ENCODE results near the gene PMF1.

The PMF1 gene

DNA sequence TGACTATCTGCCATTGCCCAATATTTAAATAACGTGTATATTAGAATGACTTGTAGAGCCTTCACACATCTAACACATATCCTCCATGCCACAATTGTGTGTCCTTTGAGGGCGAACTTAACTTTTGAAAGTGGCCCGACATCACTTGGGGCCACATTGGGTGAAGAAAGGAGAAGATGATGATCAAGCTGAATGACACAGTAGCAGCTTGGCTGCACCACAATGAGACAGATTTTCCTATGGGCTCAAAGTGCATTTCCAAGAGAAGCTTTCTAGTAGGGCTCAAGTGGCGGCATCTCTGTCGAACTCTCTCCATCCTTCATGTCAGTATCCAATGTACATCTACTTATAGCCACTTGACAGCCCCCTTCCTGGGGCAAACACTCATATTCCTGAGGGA is 25.4 kb downstream of the PMF1 start:
- no peak for DNase-seq (ENCODE audit: low read depth)

DNA sequence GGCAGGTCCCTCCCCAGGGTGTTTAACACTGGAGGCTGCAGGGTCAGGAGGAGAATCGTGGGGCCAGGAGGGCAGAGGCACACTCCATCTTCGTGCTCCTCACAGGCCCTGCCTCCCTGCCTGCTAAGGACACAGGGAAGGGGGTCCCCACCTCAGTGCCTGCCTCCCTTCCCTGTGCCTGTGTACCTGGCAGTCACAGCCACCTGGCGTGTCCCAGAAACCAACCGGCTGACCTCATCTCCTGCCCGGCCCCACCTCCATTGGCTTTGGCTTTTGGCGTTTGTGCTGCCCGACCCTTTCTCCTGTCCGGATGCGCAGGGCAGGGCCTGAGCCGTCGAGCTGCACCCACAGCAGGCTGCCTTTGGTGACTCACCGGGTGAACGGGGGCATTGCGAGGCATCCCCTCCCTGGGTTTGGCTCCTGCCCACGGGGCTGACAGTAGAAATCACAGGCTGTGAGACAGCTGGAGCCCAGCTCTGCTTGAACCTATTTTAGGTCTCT is 28.6 kb downstream of the PMF1 start:
- DNase-seq (ENCODE audit: low read depth): no peak

DNA sequence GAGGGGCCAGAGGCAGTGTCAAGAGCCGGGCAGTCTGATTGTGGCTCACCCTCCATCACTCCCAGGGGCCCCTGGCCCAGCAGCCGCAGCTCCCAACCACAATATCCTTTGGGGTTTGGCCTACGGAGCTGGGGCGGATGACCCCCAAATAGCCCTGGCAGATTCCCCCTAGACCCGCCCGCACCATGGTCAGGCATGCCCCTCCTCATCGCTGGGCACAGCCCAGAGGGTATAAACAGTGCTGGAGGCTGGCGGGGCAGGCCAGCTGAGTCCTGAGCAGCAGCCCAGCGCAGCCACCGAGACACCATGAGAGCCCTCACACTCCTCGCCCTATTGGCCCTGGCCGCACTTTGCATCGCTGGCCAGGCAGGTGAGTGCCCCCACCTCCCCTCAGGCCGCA is 29.1 kb downstream of the PMF1 start, which contains the start of gene BGLAP:
Gene BGLAP (plus strand): TSS at position 259 of the 400 bp plus-strand sequence. CDS start 48 bp downstream, at position 307.
- DNase-seq (ENCODE audit: low read depth): no peak

DNA sequence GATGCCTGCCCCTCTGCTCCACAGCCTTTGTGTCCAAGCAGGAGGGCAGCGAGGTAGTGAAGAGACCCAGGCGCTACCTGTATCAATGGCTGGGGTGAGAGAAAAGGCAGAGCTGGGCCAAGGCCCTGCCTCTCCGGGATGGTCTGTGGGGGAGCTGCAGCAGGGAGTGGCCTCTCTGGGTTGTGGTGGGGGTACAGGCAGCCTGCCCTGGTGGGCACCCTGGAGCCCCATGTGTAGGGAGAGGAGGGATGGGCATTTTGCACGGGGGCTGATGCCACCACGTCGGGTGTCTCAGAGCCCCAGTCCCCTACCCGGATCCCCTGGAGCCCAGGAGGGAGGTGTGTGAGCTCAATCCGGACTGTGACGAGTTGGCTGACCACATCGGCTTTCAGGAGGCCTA is 29.9 kb downstream of the PMF1 start:
- DNase-seq (ENCODE audit: low read depth): no peak

DNA sequence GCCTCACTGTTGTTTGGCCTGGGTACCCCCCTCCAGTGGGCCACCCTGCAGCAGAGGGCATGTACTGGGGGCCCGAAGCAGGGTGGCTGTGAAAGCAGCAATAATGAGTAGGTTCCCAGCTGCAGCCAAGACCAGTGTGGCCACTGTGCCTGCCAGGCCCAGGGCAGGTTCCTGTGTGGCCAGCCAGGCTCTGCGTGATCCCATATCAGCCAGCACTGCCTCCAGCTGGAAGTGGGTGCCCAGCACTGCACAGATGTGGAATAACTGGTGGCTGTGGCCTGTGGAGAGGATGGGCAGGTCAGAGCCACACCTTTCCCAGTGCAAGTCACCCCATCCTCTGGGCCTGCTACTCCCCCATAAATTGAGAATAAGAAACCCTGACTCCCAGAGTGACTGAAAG is 31.3 kb downstream of the PMF1 start:
- DNase-seq (ENCODE audit: low read depth): no peak

GRCh38 chr1:156244712-156245111 is 31.9 kb downstream of the PMF1 start:
- no peak for DNase-seq (ENCODE audit: low read depth)

- no peak for DNase-seq (ENCODE audit: low read depth)
Observed at GRCh38 chr1:156245451-156246232, 32.8 kb downstream of the PMF1 start.

DNA sequence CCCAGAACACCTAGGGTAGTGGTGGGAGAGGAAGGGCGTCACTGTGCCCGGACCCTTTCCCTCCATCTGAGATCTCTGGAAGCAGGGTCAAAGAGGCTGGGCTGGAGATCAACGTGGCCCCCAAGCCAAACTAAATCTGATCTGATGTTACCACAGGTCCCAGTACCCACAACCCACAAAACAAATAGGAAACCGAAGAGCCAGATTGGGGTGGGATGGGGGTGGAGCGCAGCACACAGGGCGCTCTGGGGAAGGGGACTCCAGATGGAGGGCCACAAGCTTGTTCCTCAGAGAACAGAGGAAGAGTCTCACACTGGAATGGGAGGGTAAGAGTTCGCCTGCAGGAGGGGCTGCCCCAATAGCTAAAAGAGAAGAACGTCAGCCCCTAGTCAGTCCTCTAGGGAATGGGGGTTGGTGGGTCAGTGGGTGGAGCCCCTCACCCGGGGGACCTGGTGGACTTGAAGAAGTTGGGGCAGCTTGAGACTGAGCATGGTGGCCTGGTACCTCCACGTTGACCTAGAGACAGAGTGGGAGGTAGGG is 33.5 kb downstream of the PMF1 start:
- no peak for DNase-seq (ENCODE audit: low read depth)

DNA sequence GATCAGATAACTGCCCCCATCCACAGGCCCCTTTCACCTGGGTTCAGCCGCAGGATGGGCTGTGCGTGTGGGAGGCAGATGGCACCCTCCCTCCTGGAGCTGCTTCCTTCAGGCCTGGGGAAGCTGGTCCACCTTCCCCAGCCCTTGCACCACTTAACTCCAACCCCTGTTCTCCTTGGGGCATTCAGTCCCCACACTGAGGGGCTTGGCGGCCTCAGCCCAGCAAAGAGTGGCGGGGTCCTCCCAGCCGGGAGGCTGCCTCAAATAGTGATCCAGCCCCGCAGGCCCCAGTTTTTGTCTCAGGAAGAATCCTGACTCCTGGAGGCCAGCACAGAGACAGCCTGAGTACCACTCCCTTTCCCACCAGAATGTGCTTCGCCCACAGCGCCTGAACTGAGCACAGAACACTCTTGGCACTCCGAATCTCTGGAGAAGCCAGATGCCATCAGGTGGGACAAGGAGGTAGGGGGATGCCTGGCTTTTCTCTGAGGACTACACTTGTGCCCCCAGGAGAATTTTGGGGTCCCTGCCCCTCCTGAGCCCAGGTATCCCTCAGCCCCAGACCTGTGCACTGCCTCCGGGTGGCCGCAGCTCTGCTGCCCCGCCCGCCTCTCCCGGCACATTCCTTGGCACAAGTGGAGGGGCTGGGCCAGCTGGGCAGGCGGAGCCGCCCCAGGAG is 34.1 kb downstream of the PMF1 start:
- DNase-seq (ENCODE audit: low read depth): no peak

GRCh38 chr1:156247460-156248322 is 34.9 kb downstream of the PMF1 start, which contains the start of gene PAQR6:
TSS of gene PAQR6 (minus strand) at chr1:156248056. CDS start at chr1:156246731, 1,325 bp downstream.
- no peak for DNase-seq (ENCODE audit: low read depth)

- no peak for DNase-seq (ENCODE audit: low read depth)
Observed at GRCh38 chr1:156248323-156248683, 35.5 kb downstream of the PMF1 start.

DNA sequence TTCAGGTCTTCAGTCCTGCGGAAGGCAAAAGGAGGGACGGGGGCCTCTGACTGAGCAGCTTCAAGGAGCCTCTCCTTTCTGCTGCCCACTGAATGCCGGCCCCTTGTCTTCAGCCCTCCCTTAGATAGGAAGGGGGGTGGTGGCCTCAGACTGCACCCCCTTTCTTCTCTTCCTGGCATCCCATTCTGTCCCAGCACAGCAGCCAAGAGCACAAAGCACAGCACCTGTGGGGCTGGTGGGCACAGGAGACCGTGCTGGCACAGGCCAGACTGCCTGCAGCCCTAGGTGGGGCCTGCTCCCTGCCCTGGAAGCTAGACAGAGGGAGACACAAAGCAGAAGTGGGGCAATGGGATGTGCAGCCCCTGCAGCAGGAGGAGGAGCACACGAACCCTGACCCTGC is 36.8 kb downstream of the PMF1 start:
- DNase-seq (ENCODE audit: low read depth): no peak

DNA sequence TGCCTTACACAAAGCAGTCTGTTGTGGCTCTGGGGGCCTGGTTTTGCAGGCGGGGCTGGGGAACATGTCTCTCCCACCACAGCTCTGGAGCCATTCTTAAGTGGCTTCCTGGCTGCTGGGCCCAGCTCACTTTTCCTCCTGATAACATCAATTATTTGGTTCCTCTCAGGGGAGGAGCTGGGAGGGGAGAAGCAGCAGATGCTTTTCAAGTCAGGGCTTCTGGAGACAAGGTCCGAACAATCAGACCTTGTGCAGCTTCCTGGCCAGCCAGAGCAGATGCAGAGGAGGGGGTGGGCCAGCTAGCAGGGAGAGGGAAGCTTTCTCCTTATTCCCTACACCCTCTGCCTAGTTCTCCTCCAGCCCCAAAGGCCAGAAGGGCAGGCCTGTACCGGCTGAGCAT is 38.7 kb downstream of the PMF1 start:
- no peak for DNase-seq (ENCODE audit: low read depth)

DNA sequence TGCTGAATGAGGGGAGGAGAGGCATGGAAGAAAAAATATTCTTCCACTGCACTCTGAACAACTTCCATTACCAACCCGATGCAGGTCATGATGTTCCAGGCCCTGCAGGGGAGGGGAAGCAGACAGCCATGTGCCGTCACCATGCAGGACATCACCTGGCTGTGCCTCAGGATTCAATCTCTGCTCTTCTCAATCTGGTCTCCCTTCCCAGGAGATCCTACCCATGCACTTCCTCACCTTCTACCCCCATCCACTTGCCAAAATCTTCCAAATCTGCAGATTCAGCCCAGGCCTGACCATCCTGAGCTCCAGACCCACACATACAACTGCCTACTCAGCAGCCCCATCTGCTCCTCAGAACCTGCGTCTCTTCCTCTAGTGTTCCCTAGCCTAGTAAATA is 40.8 kb downstream of the PMF1 start:
- no peak for DNase-seq (ENCODE audit: low read depth)

DNA sequence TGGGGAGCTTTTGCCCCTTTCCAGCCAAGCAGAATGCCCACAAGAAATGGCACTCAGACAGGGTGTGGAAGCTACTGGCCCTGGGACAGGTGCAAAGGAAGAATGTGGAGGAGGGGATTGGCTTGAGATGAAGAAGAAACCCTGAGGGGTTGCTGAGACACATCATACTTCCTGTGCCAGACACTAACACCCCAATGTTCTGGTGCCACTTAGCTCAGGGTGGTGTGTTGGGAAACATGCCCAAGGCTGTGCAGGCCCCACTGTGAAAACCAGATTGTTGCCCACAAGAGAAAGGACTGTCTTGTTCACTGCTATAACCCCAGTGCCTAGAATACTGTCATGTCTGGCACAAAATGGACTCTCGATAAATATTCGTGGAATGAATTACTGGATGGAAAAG is 44.9 kb downstream of the PMF1 start:
- DNase-seq (ENCODE audit: low read depth): no peak

GRCh38 chr1:156258859-156259258 is 46.1 kb downstream of the PMF1 start:
- DNase-seq (ENCODE audit: low read depth): no peak

DNA sequence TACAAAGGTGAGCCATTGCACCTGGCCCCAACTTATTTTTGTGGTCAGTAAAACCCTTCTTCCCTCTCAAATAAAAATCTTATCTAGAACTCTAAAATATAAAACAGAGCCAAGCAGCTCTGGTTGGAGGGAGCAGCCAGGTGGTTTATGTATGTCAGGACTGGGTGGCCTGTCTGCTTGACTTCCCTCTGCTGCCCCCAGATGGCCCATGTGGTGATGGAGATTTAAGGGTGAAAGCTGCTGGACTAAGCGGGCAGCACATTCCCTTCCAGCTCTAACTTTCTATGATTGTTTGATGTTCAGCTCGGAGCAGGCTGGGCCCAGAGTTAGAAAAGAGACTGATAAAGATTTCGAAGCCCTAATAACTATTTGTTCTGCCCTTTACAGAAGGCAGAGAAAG is 47.0 kb downstream of the PMF1 start:
- no peak for DNase-seq (ENCODE audit: low read depth)

- no peak for DNase-seq (ENCODE audit: low read depth)
Observed at GRCh38 chr1:156260896-156261295, 48.1 kb downstream of the PMF1 start.

- no peak for DNase-seq (ENCODE audit: low read depth)
Observed at GRCh38 chr1:156262461-156263287, 49.9 kb downstream of the PMF1 start.

- DNase-seq (ENCODE audit: low read depth): no peak
Observed at GRCh38 chr1:156263288-156263655, 50.5 kb downstream of the PMF1 start.

DNA sequence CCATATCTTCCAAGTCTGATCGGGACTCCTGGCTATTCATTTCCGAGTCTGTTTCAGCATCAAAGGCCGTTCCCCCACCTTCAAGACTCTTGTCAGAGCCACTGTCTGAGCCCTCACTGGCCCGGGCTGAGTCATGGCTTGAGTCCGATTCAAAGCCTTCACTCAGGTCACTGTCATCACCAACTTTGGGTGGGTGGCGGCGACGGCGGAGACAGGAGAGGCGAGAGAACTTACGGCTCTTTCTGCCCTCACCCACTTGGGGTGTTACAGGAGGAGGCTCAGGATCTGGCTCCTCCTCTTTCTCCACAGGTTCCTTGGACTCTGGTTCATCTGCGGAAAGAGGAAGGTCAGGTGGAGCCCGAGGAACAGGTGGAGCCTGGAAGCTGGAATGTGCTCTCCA is 53.2 kb downstream of the PMF1 start:
- no peak for DNase-seq (ENCODE audit: low read depth)
